ENCODE measurements around the gene IL12RB1.
A peak's percentile ranks its signal among the peaks of the same experiment; 100 is the strongest.
"Not testable (repeated sequence)": the region's sequence is repeated elsewhere in the genome, so short reads cannot be mapped to it uniquely, and the experiment has no call there.

The IL12RB1 gene

DNA sequence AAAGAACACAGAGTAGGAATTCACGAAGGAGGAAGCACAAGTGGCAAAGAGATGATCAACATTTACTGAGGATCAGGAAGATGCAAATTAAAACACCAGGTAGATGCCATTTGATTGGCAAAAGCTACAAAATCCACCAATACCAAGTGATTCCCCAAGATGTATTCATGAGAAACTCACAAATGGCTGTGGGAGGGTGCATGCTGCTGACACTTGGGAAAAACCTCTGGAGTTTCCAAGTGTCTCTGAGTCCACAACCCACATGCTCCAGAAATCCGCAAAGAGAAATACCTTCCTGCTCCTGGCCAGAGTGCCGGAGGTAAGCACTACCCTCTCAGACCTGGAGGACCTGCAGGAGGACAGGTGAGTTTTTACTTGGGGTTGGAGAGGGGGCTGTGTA lies 43.1 kb downstream of the IL12RB1 start:
- no peak for TF ChIP-seq CTCF (IDR thresholded peaks at IDR 0.05; ENCODE audit: control insufficient read depth, extremely low read depth, insufficient read depth)
- H3K4me3 ChIP-seq (ENCODE audit: low read depth, low read length): no peak overlapping the region
- no peak for DNase-seq (ENCODE audit: low read depth)

- DNase-seq (ENCODE audit: low read depth): no peak
- H3K4me3 ChIP-seq (ENCODE audit: low read depth, low read length): no peak overlapping the region
- TF ChIP-seq CTCF (IDR thresholded peaks at IDR 0.05; ENCODE audit: control insufficient read depth, extremely low read depth, insufficient read depth): no peak
Measured at GRCh38 chr19:18041054-18041453, 45.7 kb downstream of the IL12RB1 start.

GRCh38 chr19:18032102-18032501 lies 54.6 kb downstream of the IL12RB1 start:
- not testable (repeated sequence) for H3K4me3 ChIP-seq (ENCODE audit: low read depth, low read length); DNase-seq (ENCODE audit: low read depth)

GRCh38 chr19:18031401-18031800 lies 55.3 kb downstream of the IL12RB1 start:
- not testable (repeated sequence) for H3K4me3 ChIP-seq (ENCODE audit: low read depth, low read length)
- DNase-seq (ENCODE audit: low read depth): peak; percentile 75

- TF ChIP-seq CTCF (IDR thresholded peaks at IDR 0.05; ENCODE audit: control insufficient read depth, extremely low read depth, insufficient read depth): no peak
- peak; percentile 99 for DNase-seq (ENCODE audit: low read depth)
- no peak overlapping the region for H3K4me3 ChIP-seq (ENCODE audit: low read depth, low read length)
Measured at GRCh38 chr19:18029617-18030338, 57.0 kb downstream of the IL12RB1 start.

DNA sequence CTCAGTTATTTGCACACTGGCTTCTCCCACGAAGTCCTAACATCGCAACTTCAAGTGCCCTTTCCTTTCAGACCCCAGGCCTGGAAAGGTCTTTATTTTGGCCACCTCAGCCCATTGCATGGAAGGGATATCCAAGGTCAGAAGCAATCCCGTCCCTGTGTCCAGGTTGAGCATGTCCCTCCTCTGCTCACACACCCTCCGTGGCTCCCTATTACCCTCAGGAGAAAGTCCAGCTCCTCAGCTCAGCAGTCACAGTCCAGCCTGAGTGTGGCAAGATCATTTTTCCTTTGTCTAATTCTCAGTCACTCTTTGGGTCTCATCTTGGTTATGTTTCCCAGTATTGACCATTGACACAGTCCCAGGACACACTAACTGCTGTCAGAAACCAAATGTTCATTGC lies 59.6 kb downstream of the IL12RB1 start:
- TF ChIP-seq CTCF (IDR thresholded peaks at IDR 0.05; ENCODE audit: control insufficient read depth, extremely low read depth, insufficient read depth): no peak
- H3K4me3 ChIP-seq (ENCODE audit: low read depth, low read length): no peak overlapping the region
- no peak for DNase-seq (ENCODE audit: low read depth)

DNA sequence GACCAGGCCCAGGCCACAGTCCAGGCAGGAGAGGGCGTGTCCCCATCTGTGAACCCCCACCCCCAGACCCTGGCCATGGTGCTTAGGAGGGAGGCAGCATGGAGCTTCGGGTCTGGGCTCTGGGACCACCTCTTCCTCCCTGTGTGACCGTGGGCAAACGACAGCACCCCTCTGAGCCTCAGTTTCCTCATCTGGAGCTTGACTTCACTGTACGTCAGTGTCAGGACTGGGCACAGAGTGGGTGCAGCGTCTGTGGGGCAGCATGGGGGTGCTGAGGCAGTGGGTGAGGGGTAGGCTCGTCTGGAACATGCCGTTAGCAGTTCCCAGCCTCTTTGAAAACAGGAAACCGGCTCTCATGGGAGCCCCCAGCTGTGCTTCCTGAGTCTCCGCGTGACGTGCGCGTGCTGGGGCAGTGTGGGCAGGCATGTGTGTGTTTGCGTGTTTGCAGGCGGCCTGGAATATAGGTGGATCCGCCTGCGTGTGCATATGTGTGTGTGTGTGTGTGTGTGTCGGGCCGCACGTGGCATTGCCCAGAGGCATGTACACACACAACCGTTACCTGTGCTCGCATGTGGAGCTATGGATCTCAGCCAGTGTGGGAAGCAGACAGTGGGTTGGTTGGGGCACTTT lies 63.0 kb downstream of the IL12RB1 start:
- no peak for TF ChIP-seq CTCF (IDR thresholded peaks at IDR 0.05; ENCODE audit: control insufficient read depth, extremely low read depth, insufficient read depth)
- DNase-seq (ENCODE audit: low read depth): no peak
- no peak overlapping the region for H3K4me3 ChIP-seq (ENCODE audit: low read depth, low read length)

GRCh38 chr19:18021121-18021755 lies 65.5 kb downstream of the IL12RB1 start:
- no peak for DNase-seq (ENCODE audit: low read depth)
- TF ChIP-seq CTCF (IDR thresholded peaks at IDR 0.05; ENCODE audit: control insufficient read depth, extremely low read depth, insufficient read depth): no peak
- no peak overlapping the region for H3K4me3 ChIP-seq (ENCODE audit: low read depth, low read length)
